NCI-H82 treated with DMSO at 0.1 percent for 48 hours (cell line): ENCODE measurements around the gene ATP5MC3.

ENCODE experiments used
- DNase-seq: peaks from one replicate; lab custom pipeline; 2025; ENCODE audit not compliant: unreplicated experiment; lab: John Stamatoyannopoulos, UW

Gene ATP5MC3

DNA sequence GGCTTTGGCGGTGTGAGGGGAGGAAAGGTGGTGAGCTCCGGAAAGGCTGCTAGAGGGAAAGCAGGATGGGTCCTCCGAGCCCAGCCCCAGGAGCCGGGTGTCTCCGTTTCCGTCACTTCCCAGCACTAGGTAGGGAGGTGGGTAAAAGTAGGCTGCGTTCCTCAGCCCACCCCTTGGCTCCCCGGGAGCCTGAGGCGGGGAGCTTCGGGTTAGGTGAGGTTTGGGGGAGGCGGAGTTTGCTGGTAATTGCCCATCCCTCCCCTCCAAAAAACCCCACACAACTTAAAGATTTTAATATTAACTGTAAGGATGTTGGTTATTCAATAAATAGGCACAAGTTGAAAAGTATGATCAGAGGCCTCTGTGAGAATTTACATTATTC lies 13.0 kb downstream of the ATP5MC3 start:
- no peak for DNase-seq

DNA sequence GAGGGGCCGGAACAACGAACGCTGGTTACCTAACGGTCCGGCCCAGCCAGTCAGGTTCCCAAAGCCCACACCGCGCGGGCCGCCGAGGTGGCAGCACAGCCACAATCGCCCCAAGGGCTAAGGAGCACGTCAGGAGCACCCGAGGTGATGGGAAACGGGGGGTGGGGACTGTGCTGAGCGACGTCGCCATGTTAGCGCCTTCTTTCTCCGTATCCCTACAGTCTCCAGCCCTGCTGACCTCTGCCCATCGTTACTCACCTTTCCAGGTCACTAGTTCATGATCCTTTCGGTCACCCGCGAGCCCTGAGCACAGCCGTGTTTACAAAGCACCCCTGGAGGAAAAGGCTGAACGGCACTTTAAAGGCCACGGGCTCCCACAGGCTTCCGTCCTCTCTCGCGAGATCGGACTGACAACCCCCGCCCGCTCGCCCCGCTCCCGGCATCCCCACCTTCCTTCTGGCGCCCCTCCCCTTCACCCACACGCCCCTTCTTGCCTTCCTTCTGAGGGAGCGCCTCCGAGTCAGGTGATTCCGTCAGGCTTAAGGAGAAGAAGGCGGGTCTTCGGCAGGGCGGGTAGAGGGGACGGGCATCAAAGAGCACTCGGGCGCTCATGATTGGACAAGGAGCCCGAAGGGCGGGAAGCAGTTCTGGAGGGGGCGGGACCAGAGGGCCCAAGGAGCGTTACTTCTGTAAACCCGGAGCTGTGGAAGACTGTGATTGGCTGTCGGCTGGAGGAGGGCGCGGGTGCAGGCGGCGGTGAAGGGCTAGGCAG lies 13.5 kb downstream of the ATP5MC3 start, which contains the start of gene ATF2:
ATF2 (minus strand) TSS at position 412 of the 772 bp plus-strand sequence. CDS start 31,760 bp downstream, outside the sequence.
- DNase-seq, result peak; percentile 99

DNA sequence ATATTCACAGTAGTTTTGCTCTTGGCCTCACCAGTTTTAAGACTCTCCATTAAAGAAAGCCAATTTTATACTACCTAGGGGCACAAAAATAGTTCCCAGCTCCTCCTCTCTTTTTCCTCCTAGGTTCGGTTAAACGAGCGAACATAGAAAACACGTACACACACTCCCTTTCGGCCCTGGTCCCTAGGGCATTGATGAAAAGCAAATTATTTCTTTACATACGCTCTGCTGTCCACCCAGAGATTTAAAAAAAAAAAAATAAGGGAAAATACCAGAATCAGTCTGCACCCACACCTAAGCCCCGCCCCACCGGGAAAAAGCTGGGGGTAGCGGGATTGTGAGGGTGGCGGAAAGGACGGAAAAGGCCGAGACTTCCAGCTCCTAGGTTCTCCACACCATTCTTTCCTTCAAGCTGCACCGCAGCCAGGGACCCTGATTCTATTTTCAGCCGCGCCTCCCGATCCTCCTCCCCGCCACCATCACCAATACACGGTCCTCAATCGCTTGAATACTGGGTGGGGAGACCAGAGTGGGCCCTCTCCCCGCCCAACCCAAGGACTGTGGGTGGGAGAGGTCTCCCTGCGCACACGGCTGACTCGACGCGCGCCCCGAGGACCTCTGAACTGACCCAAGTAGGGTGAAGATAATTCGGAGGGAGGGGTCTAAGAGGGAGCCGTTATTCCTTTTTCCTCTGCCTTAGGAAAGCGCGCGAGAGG lies 14.3 kb downstream of the ATP5MC3 start:
- no peak for DNase-seq

DNA sequence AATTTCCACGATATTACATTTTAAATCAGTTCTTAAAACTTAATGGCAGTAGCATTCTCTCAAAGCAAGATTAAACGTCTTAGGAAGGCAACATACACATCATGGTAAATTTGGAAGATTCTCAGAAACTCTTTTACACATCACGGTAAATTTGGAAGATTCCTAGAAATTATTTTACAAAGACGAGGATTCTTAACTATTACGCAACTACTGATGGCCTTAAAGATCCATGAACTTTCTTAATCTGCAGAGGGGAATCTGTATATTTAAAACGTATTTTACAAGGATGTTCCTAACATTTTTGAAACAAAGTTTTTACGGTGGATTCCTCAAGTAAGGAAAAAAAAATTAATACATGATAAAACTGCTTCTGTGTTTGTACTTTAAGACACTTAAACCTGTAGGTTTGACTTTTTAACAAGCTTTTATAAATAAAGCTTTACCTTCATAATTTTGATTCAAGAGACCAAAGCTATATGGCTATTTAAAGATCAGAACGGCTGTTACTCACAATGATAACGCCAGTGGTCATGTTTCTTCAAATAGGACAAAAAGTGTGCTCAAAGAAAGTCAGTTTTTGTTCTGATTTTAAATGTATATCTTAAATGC lies 15.2 kb downstream of the ATP5MC3 start:
- DNase-seq, result no peak

DNA sequence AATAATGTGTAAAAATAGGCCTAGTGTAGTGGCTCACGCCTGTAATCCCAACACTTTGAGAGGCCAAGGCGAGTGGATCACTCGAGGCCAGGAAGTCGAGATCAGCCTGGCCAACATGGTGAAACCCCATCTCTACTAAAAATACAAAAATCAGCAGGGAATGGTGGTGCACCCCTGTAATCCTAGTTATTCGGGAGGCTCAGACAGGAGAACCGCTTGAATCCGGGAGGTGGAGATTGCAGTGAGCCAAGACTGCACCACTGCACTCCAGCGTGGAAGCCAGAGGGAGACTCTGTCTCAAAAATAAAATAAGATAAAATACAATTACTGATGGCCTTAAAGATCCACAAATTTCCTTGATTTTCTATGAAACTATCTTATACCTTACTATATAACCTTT lies 17.3 kb downstream of the ATP5MC3 start:
- no peak for DNase-seq

DNA sequence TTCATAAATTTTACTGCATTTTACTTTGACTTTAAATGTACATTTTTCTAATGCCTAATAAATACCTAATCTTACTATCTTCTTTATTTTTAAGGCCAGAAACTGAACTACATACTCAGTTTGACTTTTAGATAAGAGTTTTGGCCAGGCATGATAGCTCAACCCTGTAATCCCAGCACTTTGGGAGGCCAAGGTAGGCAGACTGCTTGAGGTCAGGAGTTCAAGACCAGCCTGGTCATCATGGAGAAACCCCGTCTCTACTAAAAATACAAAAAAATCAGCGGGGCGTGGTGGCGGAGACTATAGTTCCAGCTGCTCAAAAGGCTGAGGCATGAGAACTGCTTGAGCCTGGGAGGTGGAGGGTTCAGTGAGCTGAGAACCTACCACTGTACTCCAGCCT lies 22.6 kb downstream of the ATP5MC3 start:
- no peak for DNase-seq

DNA sequence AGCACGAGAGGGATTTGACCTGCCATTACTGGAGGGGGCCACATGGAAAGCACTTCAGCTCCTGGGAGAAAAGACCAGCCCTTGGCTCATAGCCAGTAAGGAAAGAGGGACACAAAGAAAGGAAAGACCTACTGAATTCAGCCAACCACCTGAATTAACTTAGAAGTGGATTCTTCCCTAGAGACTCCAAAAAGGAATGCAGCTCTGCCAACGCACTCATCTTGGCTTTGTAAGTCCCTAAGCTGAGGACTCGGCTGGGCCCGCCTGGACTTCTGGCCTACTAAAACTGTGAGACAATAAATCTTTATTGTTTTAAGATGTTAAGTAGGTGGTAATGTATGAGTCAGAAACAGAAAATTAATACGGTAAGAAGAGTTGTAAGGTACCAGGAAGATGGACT lies 25.0 kb downstream of the ATP5MC3 start:
- DNase-seq, result no peak

DNA sequence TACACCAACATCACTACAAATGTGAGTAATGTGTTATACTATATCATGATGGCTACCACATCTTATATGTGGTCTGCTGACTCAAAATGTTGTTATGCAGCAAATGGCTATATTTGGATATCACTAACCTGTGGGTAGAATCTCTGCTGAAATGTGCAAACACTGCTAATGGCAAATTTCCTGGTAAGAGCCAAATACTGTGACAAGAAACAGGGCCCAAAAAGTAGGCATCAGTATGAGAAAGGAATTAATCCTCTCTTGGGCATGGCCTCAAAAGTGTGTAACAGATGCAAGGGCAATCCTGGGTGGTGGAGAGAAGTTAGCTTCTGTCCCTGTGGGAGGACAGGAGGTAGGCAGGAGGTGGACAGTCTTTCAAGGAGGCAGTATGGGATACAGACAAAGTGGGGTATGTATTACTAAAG lies 26.8 kb downstream of the ATP5MC3 start:
- no peak for DNase-seq

DNA sequence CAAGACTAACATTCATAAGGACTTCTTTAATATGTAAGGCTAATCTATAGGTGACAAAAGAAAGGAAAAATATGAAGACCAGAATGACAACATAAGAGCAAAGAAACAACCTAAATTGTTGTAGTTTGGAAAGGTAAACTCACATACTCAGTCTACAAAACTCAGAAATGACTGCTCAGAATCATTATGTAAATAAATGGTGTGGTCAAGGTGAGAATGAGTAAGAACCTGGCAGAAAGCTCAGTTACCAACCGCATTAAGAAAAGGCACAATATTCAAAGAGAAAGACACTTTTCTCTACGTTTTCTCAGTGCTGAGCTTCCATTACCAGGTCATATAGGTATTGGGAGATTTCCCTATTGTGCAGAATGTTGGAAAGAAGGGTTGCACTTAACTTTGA lies 29.3 kb downstream of the ATP5MC3 start:
- DNase-seq, result no peak

DNA sequence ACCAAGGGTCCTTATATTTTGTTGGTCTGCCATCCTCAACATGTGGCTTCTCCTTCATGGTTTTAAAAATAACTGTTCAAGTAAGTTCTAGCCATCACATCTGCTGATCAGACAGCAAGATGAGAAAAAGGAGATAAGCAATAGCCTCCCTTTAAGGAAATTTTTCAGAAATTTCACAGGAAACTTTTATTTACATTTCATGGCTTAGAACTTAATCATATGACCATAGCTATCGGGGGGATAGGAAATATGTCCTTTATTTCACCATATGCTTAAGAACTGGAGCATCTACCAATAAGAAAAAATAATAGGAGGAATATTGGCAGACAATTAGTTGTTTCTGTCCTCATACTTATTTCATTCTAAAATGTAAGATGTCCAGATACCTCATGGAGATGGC lies 29.7 kb downstream of the ATP5MC3 start:
- DNase-seq, result no peak

DNA sequence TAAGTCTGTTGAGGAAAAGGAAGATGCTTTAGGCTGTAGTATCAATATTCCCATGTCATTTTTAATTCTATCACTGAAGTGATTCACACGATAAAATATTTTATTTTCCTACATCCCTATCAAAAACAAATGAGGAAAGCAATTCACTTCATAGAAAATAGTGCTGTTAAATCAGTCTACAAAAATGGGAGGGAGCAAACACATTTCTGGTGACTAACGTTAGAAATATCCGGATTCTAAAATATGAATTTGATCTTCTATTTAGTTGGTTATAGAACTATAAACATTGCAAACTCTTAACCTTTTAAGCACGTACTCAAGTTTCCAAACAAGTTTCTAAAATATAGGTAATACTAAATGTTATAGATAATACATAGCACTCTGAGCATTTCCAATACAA lies 34.3 kb downstream of the ATP5MC3 start:
- no peak for DNase-seq

DNA sequence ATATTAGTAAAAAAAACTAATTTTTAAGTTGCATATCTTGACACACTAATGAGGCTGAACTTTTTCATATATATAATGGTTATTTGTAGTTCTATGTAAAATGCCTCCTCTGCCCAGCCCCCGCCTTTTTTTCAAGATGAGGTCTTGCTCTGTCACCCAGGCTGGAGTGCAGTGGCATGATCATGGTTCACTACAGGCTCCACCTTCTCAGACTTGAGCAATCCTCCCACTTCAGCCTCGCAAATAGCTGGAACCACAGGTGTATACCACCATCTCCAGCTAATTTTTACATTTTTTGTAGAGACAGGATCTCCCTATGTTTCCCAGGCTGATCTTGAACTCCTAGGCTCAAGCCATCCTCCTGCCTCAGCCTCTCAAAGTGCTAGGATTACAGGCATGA lies 37.8 kb downstream of the ATP5MC3 start:
- no peak for DNase-seq

DNA sequence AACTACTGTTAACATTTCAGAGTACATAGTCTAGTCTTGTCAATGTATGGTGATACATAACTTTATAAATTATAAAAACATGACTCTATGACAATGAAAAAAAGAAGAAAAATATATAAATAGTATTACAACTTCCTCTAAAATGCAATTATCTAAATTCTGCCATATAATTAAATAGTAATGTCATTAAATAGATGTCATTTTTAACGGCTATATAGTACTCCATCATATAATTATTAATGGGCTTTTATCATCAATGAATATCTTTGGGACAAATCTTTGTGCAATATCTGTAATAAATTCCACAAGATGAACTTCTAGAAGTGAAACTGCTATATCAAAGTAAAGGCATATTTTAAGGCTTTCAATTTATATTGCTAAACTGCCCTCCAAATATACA lies 38.3 kb downstream of the ATP5MC3 start:
- DNase-seq, result no peak

DNA sequence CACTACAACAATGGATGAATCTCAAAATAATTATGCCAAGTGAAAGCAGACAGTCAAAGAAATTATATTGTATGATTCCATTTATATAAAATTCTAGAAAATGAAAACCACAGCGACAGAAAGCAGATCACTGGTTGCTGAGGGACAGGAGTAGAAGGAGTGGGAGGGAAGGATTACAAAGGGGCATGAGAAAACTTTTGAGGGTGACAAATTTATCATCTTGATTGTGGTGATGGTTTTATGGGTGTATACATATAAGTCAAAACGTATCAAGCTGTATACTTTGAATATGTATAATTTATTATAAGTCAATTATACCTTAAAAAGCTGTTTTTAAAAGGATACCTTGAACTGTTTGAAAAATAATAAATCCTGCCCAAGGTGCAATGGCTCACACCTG lies 41.2 kb downstream of the ATP5MC3 start:
- no peak for DNase-seq

DNA sequence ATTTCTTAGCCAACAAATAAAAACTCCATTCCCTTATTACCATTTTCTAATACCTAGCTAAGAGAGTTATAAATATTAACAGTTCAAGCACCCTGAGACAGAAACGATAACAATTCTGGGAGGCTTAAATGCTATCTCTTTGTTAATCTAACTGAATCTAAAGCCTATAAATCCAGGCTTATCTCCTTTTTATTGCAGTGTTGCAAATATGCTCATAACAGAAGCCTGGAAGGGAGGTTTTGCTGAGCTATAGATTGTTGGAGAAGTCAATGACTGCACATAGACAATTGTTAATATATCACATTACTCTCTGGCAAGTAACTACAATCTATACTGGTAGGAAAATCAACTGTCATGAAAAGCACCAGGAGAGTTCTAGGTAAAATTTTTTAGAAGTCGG lies 43.7 kb downstream of the ATP5MC3 start:
- no peak for DNase-seq

DNA sequence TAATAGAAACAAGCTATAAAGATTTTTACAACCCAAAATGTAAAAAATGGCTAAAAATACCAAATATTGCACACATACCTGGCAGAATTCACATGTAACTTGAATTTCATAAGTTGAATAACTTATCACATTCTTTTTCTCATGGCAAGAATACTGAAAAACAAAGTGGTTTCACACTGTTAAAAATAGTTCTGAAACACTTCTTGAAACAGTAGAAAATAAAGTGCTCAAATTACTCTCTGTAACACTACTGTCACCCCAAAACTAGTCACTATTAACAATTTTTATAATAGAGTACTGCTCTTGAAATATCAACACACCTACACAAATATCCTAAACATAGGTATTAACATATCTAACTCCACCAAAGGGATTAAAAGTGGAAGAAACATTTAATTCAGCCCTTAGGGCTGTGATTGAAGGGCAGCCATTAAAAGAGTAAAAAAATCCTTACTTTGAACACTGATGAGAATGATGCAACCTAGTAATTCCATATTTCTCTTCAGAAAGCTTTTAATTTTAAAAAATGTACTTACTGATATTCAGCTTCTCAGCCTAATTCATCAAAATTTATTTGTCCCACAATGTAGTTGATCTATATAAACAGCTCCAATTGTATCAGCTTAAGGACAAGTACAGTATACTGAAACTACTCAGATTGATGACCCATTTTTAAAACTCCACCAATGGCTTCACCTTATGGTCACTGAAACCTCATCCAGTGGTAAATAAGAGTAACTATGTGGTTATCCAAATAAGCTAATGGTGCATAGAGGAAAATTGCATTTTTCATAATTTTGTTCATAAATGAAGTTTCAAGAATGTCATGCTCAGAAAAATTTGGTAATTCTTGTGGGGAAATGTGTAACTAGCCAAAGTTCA lies 44.9 kb downstream of the ATP5MC3 start:
- DNase-seq, result no peak

DNA sequence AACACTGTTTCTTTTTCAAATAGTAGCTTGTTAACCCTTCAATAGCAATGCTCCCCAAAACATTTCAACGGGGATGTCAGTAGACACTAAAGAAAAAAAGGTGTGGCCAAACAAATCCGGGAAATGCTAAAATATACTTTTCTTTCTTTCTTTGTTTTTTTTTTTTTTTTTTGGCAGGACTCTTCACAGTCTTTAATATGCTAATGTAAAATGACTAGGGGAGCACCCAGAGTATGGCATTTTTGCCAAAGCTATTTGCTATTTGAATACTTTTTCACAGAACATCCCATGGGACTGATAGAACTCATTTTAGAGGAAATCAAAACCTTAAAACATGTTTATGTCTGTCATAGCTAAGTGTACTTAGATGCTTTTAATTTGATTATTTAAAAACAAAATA lies 45.6 kb downstream of the ATP5MC3 start:
- no peak for DNase-seq

DNA sequence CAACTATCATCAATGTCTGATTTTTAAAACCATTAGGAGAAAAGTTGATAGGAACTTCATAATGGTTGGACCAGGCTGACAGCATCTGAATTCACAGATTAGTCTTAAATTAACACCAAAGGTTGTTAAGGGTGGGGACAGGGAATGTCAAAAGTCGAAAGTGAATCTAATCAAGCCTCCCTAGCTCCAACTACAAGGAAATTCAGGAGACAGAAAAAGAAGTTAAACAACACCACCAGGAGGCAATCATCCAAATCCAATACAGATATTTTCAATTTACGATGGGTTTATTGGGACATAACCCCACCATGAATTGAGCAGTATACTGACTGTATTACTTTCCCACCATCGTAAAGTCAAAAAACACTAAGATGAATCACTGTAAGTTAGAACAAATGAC lies 46.3 kb downstream of the ATP5MC3 start:
- DNase-seq, result no peak

DNA sequence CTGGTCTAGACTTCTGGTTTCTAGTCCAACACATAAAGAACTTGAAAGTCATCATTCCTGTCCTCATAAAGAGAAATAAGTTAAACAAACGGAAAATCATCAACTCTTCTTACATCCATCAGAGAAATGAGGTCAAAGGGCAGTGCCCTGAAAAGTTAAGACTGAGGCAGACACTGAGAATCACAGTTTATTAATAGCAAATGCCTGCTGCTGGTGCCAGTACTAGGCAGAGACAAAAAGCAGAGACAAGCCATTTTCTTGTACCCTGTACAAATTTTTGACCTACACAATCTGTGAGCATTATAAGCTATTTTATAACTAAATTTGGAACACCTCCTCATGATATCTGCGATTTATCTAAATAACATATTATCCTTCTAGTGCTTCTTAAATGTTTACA lies 50.3 kb downstream of the ATP5MC3 start:
- no peak for DNase-seq

DNA sequence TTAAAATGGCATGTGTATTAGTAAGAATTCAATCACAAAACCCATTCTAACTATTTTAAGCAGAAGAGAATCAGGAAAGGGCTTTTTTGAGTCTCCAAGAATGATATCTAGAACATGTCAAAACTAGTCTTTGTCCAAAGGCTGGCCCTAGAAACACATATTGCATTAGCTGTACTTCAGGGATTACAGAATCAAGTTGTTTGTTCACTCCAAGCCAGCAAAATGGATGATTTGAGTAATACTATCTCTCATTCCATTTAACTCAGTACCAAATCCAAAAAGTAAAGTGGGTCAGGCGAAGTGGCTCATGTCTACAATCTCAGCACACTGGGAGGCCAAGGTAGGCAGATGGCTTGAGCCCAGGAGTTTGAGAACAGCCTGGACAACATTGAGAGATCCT lies 54.8 kb downstream of the ATP5MC3 start:
- no peak for DNase-seq
